ENCODE measurements around the gene CTNNBL1.
"Not testable (repeated sequence)": the region's sequence is repeated elsewhere in the genome, so short reads cannot be mapped to it uniquely, and the experiment has no call there.

The CTNNBL1 gene

DNA sequence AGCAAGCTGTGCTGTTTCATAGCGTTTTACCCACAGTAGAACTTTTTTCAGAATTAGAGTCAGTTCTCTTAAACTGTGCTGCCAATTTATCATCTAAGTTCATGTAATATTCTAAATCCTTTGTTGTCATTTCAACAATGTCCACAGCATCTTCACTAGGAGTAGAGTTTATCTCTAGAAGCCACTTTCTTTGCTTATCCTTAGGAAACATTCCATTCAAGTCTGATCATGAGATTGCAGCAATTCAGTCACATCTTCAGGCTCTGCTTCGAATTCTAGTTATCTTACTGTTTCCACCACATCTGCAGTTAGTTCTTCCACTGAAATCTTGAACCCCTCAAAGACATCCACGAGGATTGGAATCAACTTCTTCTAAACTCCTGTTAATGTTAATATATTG, 12.5 kb downstream of the CTNNBL1 start:
- DNase-seq (ENCODE audit: low spot score) = no peak

- no peak for DNase-seq (ENCODE audit: low spot score)
Measured at GRCh38 chr20:37711001-37711400, 17.2 kb downstream of the CTNNBL1 start.

GRCh38 chr20:37711994-37712964, 18.4 kb downstream of the CTNNBL1 start:
- DNase-seq (ENCODE audit: low spot score) = no peak

DNA sequence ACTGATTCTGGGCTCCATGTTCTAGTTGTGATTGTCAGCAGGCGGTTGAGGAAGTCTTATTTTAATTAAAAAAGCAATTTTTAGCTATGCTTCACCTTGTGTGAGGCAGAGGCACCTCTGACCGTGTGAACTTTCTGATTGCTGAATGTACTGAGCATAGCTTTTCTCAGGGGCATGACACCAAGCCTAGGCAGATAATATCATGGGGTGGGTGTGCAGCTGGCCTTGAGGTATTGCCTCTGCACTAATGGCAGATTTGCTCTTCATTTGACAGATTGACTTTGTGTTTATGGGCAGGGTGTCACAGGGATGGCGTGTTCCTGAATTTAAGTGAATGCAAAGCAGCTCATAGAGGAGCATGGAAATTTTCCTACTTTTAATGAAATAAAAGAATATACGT, 19.6 kb downstream of the CTNNBL1 start:
- DNase-seq (ENCODE audit: low spot score) = no peak

DNA sequence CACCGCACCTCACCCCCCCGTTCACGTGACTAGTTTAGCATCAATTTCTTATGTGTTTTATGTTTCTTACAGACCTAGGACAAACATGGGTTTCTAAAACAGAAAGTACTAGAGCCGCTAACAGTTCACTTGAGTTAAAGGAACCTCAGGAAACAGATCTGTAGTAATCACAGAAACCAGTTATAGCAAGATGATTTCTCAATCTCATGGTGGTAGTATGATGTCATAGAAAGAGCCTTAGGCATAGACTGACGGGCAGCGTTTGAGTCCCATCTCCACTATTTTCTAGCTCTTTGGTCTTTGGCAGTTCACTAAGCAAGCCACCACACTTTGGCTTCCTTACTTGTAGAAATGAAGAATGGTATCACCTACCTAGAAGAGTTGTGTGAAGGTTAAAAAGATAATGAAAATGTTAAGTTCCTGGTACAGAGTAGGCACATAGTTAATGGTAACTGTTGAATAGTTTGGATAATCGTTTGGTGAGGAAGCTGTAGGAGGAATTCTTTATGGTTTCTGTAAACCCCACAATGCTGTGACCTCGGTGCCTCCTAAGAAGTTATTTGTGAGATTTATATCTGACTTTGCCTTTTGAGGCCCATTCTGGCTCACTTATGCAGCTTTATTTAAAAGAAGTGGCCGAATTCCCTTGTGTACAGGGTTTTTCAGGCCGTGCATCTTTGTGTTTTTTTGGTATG, 21.3 kb downstream of the CTNNBL1 start:
- DNase-seq (ENCODE audit: low spot score) = no peak

DNA sequence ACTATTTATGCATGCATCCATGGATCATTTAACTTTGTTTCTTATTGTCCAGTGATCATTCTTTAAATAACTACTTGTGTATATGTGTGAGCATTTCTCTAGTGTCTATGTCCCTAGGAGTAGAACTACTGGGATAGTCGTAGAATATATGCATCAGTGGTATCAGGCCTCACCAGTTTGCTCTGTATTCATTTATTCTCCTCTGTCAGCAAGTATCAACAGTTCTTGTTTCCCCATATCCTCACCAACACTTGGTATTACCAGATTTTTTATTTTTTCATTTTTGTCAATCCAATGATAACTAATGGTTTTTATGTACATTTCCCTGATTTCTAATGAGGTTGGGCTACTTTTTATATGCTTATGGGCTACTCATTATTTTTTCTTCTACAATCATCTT, 27.9 kb downstream of the CTNNBL1 start:
- DNase-seq (ENCODE audit: low spot score) = no peak

- not testable (repeated sequence) for DNase-seq (ENCODE audit: low spot score)
Measured at GRCh38 chr20:37722312-37722711, 28.5 kb downstream of the CTNNBL1 start.

DNA sequence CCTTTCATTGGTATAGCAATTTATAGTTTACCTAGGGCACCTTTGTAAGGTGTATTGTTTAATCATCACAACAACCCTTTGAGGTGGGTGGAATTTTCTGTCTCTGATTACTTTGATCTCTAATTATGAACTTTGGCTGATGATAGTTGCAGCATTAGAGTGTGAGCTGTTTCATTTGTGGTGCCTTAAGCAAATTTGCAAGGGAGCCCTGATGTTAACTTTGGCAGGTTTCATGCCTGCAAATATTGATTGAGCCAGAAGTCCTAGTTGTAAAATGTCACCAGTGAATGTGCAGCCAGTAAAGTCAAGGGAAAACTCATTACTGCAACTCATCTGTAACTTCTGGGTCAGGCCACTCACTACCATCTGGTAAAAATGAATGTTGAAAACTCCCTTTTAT, 29.8 kb downstream of the CTNNBL1 start:
- DNase-seq (ENCODE audit: low spot score) = no peak

GRCh38 chr20:37725165-37725564, 31.3 kb downstream of the CTNNBL1 start:
- no peak for DNase-seq (ENCODE audit: low spot score)

DNA sequence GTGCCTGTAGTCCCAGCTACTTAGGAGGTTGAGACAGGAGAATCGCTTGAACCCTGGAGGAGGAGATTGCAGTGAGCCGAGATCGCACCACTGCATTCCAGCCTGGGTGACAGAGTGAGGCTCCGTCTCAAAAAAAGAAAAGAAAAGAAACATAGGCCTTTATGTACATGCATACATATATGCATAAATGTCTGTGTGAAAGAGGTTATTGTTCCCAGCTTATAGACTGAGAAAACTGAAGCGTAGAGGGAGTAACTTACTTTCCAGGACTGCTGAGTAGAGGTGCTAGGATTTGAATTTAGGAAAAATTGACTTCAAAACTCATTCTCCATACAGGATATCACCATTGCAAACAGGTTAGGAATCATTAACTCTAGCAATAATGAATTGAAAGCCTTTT, 32.0 kb downstream of the CTNNBL1 start:
- no peak for DNase-seq (ENCODE audit: low spot score)

DNA sequence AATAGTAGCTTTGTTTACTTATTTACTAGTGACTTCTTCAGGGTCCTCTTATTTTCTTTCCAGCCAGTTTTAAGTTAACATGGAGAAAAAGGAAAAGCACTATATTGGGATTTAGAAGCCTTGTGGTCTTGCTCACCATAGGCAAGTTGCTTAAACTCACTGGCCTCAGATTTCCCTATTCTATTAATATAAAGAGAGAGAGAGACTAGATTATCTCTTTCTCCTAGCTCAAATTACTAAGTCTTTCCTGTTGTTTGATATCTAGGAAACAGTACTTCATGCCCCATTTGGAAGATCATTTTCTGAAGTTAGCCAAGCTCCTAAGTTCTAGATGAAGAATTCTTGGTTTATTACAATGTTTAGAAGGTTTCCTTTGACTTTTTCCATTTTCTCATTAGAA, 32.5 kb downstream of the CTNNBL1 start:
- DNase-seq (ENCODE audit: low spot score) = no peak

- DNase-seq (ENCODE audit: low spot score) = no peak
Measured at GRCh38 chr20:37726971-37727956, 33.4 kb downstream of the CTNNBL1 start.

DNA sequence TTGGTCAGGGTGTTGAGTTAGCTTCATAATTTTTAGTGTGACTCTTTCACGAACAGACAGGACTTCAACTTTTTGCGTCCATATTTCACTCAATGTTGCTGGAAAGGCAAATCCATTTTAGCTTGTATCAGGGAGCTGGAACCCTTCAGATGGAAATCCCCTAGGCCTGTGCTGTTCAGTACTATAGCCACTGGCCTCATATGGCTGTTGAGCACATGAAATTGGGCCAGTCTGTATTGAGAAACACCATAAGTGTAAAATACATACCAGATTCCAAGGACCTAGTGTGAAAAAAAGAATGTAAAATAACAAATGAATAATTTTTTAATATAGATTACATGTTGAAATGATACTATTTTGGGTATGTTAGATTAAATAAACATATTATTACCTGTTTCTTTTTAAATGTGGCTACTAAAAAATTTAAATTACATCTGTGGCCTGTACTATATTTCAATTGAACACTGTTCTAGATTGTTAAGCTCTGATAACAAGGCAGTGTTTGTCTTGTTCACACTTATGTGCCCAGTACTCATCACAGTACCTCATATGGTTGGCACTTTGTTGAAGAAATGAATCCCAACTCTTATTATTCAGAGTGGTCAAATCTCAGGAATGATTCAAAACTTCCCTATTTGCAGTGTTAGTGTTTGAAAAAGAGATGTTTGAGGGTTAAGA, 34.3 kb downstream of the CTNNBL1 start:
- DNase-seq (ENCODE audit: low spot score) = no peak

DNA sequence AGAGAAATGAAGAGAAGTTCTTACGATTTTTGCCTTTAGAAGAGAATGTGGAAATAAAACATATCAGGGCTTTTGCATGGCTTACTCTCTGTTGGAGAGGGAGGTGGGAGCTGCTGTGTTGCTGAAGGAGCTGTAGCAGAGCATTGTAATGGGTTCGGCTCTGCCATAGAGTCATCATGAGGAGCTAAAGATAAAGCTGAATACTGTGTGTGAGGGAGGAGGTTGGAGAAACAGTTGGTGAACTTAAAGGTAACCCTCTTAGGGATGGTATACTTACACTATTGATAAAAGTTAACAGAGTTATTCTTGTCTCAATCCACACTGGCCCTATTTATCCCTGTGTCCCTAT, 34.8 kb downstream of the CTNNBL1 start:
- no peak for DNase-seq (ENCODE audit: low spot score)

DNA sequence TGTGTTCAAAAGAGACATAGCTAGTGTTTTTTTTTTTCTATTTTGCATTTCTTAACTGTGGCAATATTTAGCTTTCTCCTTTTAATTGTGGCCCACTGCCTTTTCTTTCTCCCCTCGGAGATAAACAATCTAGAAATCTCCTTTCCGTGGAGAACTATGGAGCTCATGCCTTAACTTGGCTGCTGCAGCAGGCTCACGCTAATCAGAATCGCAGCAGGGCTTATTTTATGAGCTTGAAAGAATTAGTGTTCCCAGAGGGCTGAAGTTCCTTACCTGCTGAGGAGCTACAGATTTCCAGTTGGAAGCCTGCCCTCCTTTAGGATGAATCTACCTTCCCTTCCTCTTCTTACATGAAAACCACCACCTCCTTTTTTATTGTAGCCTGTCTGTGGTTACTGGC, 35.6 kb downstream of the CTNNBL1 start:
- DNase-seq (ENCODE audit: low spot score) = no peak

DNA sequence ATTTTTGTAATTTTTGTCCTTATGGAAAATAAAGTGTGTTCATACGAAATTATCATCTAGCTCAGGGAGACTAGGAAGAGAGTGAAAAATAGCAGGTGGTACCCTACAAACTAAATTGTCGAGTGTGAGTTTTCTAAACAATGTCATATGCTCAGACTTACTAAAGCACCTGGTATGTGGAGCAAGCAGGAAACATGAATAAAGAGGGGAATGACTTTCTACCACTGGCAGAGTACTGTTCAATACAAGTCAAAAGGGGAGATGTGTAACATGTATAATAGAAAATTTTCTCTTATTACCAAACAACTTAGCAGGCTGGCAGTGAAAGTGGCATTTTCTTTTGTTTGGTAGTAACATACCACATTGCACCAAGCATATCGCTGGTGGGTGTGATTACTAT, 36.1 kb downstream of the CTNNBL1 start:
- no peak for DNase-seq (ENCODE audit: low spot score)

GRCh38 chr20:37733416-37733815, 39.6 kb downstream of the CTNNBL1 start:
- no peak for DNase-seq (ENCODE audit: low spot score)

DNA sequence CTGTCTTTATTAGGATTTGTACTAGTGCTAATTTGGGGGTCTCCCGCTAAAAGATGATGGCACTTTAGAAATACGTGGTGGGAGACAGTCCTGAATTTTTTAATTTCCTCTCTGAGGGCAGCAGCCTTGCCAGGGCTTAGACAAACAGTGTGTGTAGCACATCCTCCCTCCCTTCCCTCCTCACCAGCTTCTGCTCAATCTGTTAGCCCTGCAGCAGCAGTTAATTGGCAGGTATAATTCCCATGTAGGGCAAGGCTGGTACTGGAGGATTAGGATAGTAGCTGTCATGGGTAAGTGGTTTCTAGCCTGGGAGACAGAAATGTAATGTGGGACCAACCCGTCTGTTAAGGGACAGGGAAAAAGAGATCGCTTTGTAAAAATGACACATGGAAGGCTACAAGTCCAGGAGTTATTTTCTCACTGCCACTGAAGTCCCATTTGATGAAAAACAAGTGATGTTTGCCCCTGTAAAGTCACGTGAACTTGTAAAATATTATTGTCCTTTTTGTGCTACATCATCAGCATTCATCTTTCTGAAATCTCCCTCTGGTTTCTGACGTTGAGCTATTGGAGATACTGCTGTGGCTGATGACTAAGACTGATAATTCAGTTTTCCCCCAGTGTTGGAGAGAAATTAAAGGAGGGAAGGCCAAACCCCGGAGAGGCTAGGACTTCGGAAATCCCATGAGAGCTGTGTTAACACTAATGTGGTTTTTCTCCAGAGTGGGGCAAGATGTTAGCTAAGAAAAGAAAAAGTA, 40.6 kb downstream of the CTNNBL1 start:
- no peak for DNase-seq (ENCODE audit: low spot score)

GRCh38 chr20:37735541-37735940, 41.7 kb downstream of the CTNNBL1 start:
- DNase-seq (ENCODE audit: low spot score) = no peak

DNA sequence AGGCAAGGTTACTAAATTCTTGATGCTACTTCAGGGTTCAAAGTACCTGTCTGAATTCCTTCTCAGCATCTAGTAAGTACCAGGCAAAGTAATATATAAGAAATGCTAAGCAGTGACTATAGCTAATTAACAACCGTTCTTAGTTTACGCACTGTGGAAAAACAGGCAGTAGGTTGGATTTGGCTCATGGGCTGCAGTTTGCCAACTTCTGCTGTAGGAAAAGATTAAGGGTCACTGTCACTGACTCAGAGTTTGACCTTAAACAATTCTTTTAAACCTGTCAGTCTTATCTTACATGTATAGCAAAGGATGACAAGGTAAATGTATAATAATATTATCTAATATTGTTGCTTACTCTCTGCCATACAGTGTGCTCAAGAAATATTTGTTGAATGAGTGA, 42.3 kb downstream of the CTNNBL1 start:
- DNase-seq (ENCODE audit: low spot score) = no peak
